TTC549 (cell line): ENCODE data around the gene TSHZ3.

Experiments
- FAIRE-seq: peaks from 2 replicates; lab custom pipeline; 2012; peaks lifted over from hg19 to GRCh38; lab: Jason Lieb, UNC

TSHZ3 gene

DNA sequence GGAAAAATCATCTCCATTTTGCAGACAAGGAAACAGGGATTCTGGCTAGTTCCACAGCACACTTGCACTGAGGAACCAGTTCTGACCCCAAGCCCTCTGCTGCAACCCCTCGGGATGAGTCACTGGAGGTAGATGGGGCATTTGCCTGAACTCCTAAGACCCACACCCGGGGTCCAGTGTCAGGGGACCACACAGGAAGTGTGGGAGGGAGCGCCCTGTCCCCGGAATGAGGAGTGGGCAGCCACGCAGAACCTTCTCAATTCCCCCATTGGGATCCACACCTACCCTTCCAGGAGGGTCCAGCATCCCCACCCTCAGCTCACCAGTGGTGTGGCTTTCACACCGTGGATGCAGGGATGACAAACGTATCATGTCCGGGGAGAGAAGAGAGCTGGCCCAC, 62.7 kb downstream of the TSHZ3 start:
- no peak for FAIRE-seq

DNA sequence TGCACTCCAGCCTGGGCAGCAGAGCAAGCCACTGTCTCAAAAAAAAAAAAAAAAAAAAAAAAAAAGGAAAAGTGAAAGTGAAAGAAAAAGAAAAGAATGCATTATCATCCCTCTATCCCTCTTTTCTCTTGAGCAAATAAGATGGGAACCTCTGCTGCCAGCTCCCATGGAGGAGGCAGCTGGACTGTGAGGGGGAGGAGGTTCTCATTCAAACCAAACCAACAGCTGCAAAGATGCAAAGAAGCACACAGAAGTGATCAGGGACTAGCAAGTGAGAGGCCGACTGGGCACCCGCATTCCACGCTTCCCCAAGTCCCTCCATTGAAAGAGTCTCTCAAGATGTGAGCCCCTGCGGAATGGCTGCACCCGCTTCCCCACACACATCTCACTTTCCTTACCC, 63.5 kb downstream of the TSHZ3 start:
- FAIRE-seq: no peak

DNA sequence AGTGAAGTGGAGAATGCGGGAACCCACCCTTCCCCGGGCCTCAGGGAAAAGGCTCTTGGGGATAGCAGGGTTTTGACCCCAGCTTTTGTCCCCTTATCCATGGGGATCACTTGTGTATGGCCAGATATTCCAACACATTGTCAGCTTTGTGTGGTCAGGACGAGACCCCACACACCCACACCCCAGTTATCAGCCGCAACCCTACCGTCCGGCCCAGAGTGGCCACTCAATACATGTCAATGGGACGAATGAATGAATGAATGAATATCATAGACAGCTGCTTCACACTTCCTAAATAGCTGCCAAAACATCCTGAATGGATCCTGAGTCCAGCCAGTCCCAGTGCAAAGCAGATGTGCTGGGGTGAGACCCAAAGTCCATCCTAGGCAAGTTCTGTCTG, 64.6 kb downstream of the TSHZ3 start:
- no peak for FAIRE-seq

DNA sequence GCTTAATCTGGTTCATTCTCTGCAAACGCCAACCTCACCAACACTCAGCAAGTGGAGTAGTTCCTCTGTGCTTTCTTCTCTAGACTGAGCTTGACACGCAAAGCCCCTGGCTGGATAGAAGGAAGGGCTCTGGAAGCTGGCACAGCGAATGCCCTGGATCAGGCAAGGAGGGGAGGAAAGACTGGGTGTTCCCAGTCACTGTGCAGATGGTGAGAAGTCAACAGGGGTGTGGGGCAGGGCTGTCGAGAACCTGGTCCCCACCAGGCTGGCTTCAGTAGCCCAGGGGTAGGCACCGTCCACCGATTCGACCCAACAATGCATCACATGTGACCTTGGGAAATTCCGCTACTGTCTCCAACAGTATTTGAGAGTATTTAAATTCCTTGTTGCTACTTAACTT, 65.5 kb downstream of the TSHZ3 start:
- FAIRE-seq: no peak

DNA sequence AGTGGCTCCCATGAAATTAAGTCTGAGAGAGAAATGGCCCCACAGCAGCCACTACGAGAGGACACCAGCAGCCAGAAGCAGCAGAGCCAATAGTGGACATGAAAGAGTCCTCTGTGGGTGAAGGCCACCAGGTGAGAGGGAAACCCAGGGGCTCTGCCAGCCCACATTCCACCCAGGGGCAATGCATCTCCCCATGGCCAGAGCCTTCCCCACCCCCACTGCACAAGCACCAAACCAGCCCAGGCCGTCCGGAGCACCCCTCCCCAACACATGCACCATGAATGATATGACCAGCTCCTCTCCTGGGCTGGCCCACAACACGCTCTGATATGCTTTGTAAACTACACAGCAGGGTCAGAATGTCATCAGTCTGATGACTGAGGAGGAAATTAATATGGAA, 66.9 kb downstream of the TSHZ3 start:
- no peak for FAIRE-seq

DNA sequence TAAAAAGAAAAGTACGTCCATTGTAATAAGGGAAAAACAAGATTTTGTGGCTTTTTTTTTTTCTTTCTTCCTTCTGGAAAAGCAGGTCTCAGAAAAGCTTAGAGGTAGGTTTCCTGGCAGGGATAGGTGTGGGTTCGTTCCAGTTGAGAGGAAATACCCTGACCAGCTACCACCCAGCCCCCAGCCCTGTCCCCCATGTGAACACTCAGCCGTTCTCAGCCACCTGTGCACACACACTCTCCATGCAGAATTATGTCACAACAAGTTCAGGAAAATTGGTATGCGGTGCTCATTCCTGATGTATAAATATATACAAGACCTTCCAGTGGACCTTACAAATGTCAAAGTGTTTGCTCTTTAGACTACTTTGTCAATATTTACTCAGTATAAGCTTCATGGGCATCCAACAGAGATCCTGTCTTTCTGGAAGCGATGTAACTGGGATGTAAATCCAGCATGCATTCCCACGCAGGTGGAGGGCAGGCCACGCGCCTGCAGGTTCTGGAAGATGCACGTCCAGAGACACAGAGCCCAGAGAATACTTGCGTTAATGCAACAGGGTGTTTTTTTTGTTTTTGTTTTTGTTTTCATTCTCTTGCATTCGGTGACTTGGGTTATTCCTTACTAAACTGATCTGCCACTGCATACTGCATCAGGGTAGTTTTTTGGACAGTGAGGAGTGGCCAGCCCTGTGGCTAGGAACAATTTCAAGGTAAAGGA, 68.8 kb downstream of the TSHZ3 start:
- no peak for FAIRE-seq

- FAIRE-seq: no peak
Measured at GRCh38 chr19:31279436-31279765, 69.8 kb downstream of the TSHZ3 start.

GRCh38 chr19:31278555-31279435, 70.4 kb downstream of the TSHZ3 start:
- FAIRE-seq: no peak

- FAIRE-seq: no peak
Measured at GRCh38 chr19:31277516-31277915, 71.7 kb downstream of the TSHZ3 start.

GRCh38 chr19:31276831-31277230, 72.4 kb downstream of the TSHZ3 start:
- no peak for FAIRE-seq

GRCh38 chr19:31275068-31275334, 74.2 kb downstream of the TSHZ3 start:
- FAIRE-seq: no peak

GRCh38 chr19:31274251-31275067, 74.8 kb downstream of the TSHZ3 start:
- no peak for FAIRE-seq

DNA sequence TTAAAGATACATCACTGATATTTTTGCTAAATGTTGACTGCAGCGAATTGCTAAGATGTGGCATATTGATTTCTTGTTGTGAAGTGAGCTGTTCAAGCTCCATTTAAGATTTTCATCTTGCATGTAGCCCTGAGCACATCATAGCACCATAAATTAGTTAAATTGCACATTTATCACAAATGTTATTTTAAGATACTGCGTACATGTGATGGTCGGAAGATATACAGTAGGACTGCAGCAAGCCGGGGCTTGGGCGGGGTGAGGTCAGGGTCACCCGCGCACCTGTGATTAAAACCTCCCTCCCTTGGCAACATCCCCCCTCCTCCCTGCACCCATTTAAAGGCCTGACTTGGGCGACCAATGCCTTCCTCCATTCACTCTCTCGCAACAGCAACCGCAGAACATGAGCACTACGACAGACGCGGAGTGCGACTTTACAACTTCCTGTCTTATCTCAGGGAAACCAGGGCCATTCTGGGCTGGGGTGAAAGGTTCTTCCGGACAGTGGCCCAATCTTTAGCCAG, 76.6 kb downstream of the TSHZ3 start:
- no peak for FAIRE-seq

GRCh38 chr19:31271306-31271911, 77.8 kb downstream of the TSHZ3 start:
- no peak for FAIRE-seq

DNA sequence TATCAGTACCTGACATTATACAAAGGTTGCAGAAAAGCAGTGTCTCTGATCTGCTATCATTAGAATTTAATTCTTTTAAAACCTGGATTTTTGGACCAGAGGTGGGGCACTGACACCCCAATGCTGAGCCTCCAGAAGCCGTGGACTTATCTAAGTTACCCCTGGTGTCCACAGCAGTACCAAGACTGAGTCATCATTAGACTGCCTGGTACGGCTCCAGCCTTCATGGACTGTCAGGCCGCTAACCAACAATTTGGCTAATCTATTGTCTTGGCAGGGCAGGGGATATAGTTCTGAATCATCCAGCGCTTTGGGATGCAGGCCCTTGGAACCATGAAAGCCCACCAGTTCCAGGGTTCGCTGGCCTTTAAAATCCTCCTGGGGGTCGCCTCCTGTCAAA, 78.3 kb downstream of the TSHZ3 start:
- FAIRE-seq: no peak

- no peak for FAIRE-seq
Measured at GRCh38 chr19:31269425-31270127, 79.7 kb downstream of the TSHZ3 start.

DNA sequence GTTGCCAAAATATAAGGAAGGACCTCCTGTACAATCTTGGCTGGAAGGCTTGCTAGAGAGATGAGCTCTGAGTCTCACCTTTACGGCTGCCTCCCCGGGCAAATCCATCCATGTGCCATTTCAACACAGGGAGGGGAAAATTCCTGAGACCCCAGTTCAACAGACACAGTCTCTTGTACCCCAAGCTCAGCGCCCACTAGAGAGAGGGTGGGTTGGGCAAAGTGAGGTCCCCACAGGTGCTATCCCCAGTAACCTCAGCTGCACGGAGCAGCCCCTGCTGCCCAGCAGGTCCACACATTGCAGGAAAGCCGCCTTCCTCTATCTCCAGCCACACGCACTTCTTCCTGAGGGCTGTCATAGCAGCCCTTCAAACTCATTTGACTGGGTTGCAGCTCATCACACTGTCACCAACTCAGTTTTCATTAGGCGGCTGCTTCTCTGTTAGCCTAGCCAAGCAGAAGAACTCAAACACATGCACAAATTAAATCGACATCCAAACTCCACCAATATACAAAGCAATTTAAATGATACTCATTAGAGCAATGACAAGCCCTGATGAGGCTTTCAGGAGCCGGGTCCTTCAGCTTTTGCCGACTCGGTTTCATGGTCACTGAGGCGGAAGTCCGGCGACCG, 80.4 kb downstream of the TSHZ3 start:
- no peak for FAIRE-seq

GRCh38 chr19:31266731-31267130, 82.5 kb downstream of the TSHZ3 start:
- no peak for FAIRE-seq

- no peak for FAIRE-seq
Measured at GRCh38 chr19:31266196-31266595, 83.0 kb downstream of the TSHZ3 start.

GRCh38 chr19:31264041-31264778, 85.0 kb downstream of the TSHZ3 start:
- no peak for FAIRE-seq

DNA sequence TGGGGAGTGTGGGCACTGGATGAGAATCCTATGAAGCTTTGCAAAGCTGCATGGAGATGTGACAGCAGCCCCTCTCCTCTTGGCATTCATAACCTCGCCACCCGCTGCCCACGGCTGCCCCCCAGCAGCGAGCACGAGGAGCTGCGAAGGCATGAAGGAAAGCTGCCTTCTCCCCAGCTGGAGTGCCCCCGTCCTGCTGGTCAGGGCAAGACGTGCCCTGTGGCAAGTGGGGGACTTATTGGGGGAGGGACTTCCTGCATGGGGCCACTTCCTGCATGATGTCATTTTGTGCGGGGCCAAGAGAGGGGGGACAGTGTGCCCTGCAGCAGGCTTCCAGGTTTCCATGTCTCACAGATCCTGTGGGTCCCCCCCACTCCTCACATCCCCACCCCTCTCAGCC, 85.9 kb downstream of the TSHZ3 start:
- FAIRE-seq: no peak
